ENCODE measurements around the gene RRN3.
"Not testable (repeated sequence)": the region's sequence is repeated elsewhere in the genome, so short reads cannot be mapped to it uniquely, and the experiment has no call there.

- TF ChIP-seq CTCF, POLR2A (IDR thresholded peaks at IDR 0.05): not testable (repeated sequence)
These were observed 65.0 kb downstream of the RRN3 start for GRCh38 chr16:15028801-15029698.
